LNCaP clone FGC (cell line): Measurements from ENCODE around the gene PANK4.

Experiments used
- DNase-seq: peaks from one replicate; pipeline ENCODE4 v3.0.0-alpha.2; 2011; ENCODE audit warnings: low read depth
- H3K4me3 ChIP-seq: 2 replicates; pipeline ENCODE4 v1.5.1; 2011; ENCODE audit warnings: mild to moderate bottlenecking, low read depth, low read length, control low read depth
- TF ChIP-seq, protein P1 (sequence below): IDR thresholded peaks from 2 replicates; pipeline ENCODE4 v1.5.1; 2012; ENCODE audit warnings: mild to moderate bottlenecking; ENCODE audit not compliant: control insufficient read depth, insufficient read depth; ENCODE audit errors: extremely low read depth

Gene PANK4

DNA sequence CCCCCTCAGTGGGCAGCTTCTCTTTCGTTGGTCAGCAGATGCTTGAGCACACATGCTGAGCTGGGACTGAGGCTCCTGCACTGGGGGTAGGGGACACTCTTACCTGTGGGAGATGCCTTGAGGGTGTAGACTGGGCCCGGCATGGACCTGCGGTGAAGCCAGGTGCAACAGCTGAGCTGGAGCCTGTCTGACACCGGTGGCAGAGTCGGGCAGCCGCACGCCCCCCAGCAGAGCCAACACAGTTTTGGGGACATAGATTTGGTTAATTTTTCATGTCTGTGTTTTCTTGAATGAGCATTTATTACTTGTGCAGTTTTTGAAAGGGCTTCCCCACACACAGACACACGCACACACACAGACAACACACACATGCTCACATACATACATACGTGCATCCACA, 9.6 kb upstream of the PANK4 start:
- H3K4me3 ChIP-seq = no peak overlapping the region
- no peak for DNase-seq

GRCh38 chr1:2535455-2535854, 9.1 kb upstream of the PANK4 start:
- DNase-seq = no peak
- H3K4me3 ChIP-seq = no peak overlapping the region
- TF ChIP-seq, protein P1, sequence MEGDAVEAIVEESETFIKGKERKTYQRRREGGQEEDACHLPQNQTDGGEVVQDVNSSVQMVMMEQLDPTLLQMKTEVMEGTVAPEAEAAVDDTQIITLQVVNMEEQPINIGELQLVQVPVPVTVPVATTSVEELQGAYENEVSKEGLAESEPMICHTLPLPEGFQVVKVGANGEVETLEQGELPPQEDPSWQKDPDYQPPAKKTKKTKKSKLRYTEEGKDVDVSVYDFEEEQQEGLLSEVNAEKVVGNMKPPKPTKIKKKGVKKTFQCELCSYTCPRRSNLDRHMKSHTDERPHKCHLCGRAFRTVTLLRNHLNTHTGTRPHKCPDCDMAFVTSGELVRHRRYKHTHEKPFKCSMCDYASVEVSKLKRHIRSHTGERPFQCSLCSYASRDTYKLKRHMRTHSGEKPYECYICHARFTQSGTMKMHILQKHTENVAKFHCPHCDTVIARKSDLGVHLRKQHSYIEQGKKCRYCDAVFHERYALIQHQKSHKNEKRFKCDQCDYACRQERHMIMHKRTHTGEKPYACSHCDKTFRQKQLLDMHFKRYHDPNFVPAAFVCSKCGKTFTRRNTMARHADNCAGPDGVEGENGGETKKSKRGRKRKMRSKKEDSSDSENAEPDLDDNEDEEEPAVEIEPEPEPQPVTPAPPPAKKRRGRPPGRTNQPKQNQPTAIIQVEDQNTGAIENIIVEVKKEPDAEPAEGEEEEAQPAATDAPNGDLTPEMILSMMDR = no peak

More for the DNA sequence above, 9.6 kb upstream of the PANK4 start:
- TF ChIP-seq, protein P1 = no peak

- no peak for DNase-seq
- H3K4me3 ChIP-seq = no peak overlapping the region
- TF ChIP-seq, protein P1 = no peak
Observed at GRCh38 chr1:2534687-2535441, 8.5 kb upstream of the PANK4 start.

- DNase-seq = no peak
- TF ChIP-seq, protein P1 = no peak
- no peak overlapping the region for H3K4me3 ChIP-seq
Observed at GRCh38 chr1:2534315-2534686, 7.9 kb upstream of the PANK4 start.

DNA sequence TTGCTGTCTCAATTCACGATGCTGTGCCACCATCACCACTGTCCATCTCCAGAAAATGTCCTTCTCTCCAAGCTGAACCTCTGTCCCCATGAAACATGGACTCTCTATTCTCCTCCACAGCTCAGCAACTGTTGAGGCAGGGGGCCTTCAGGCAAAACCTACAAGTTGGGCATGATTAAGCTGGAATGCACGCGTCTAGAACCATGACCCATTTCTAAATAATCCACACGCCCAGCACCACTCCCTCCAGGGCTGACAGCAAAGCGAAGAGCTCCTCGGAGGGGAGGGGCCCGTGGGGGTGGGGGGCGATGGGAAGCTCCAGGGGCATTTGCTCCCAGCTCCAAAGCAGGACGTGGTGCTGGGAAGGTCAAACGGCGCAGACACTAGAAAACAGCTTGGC, 7.0 kb upstream of the PANK4 start:
- no peak for DNase-seq
- no peak overlapping the region for H3K4me3 ChIP-seq
- TF ChIP-seq, protein P1 = no peak

DNA sequence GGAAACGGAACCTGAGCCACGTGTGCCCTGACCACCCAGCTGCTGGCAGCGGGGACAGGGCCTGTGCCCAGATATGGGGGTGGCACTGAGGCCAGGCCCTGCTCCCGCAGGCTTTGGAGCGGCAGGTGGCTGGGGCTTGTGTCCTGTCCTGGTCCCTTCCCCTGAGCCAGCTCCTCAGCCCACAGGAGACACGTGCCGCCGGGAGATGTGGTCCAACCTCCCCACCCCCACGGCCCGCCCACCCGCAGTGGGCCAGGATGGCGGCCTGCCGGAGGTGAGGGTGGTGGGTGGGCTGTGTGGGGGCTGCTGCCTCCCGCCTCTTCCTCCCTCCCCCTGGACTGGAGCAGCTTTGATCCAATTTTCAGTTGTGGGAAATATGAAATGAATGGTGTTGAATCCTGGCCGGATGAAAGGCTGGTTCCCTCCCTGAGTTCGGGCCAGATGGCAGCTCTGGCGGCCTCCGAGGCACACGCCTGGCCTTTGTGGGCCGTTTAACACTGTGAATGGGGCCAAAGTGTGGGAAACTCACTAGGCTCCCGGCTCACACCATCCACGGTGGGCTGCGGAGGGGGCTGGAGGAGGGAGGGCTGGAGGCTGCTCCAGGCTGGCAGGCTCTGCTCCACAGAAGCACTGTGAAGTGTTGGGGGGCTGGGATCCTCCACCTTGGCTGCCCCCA, 6.2 kb upstream of the PANK4 start:
- TF ChIP-seq, protein P1 = no peak
- DNase-seq = no peak
- H3K4me3 ChIP-seq = no peak overlapping the region
